Common myeloid progenitor, CD34-positive (primary cell): ENCODE measurements around the gene AXDND1.
"Not testable (repeated sequence)": the region's sequence is repeated elsewhere in the genome, so short reads cannot be mapped to it uniquely, and the experiment has no call there.

Experiments used
- CTCF ChIA-PET: fragments of 350-600 bp; sonication (Branson Sonifier 250); formaldehyde crosslinking; loops from one replicate; lab custom pipeline; 2021; ENCODE audit warnings: antibody characterized with exemption; lab: Charles Lee
- POLR2A ChIA-PET: fragments of 350-600 bp; sonication (Branson Sonifier 250); formaldehyde crosslinking; loops from one replicate; lab custom pipeline; 2021; ENCODE audit warnings: antibody characterized with exemption; lab: Charles Lee
- DNase-seq, 3 donors: peaks; one replicate each; pipeline versions ENCODE4 v3.0.0 to v3.0.0-alpha.2; 2013
- H3K27ac ChIP-seq, 2 experiments: 1 replicate in 1 of 2; 2 replicates in 1 of 2; pipeline ENCODE4 v1.7.0; 2013; ENCODE audit warnings: inconsistent platforms in 2 of 2, low read length in 2 of 2, mild to moderate bottlenecking in 2 of 2, low read depth in 1 of 2, moderate library complexity in 1 of 2; ENCODE audit not compliant: severe bottlenecking in 2 of 2, insufficient read depth in 1 of 2, poor library complexity in 1 of 2
- H3K27me3 ChIP-seq, 5 experiments: replicated peaks in 2 of 5; 1 replicate in 3 of 5; 2 replicates in 2 of 5; pipeline versions ENCODE4 v1.6.1 to v1.7.0; 2013; ENCODE audit warnings: low read length in 4 of 5, mild to moderate bottlenecking in 2 of 5, moderate library complexity in 2 of 5, inconsistent platforms in 1 of 5; ENCODE audit not compliant: insufficient read depth in 5 of 5, control insufficient read depth in 4 of 5
- H3K36me3 ChIP-seq, 4 experiments: 1 replicate in 2 of 4; 2 replicates in 2 of 4; pipeline versions ENCODE4 v1.6.1 to v1.7.0; 2013; ENCODE audit warnings: low read length in 3 of 4, control low read depth in 1 of 4, mild to moderate bottlenecking in 1 of 4; ENCODE audit not compliant: control insufficient read depth in 4 of 4, insufficient read depth in 4 of 4
- H3K4me1 ChIP-seq, 4 experiments: 1 replicate in 3 of 4; 2 replicates in 1 of 4; pipeline versions ENCODE4 v1.6.1 to v1.7.1; 2013; ENCODE audit warnings: low read length in 3 of 4, mild to moderate bottlenecking in 3 of 4, control low read depth in 1 of 4, inconsistent platforms in 1 of 4, moderate library complexity in 1 of 4; ENCODE audit not compliant: control insufficient read depth in 4 of 4, insufficient read depth in 4 of 4; ENCODE audit errors: control extremely low read depth in 1 of 4
- H3K4me3 ChIP-seq, 7 experiments: 1 replicate in 4 of 7; 2 replicates in 3 of 7; pipeline versions ENCODE4 v1.5.1 to v1.7.0; 2013; ENCODE audit warnings: mild to moderate bottlenecking in 7 of 7, low read length in 6 of 7, moderate library complexity in 6 of 7, inconsistent platforms in 2 of 7, low read depth in 2 of 7, control low read depth in 1 of 7; ENCODE audit not compliant: insufficient read depth in 4 of 7, control insufficient read depth in 1 of 7; ENCODE audit errors: extremely low read depth in 1 of 7
- H3K9me3 ChIP-seq, 5 experiments: 1 replicate in 4 of 5; 2 replicates in 1 of 5; pipeline versions ENCODE4 v1.6.1 to v1.7.1; 2013; ENCODE audit warnings: low read length in 4 of 5, mild to moderate bottlenecking in 2 of 5, inconsistent platforms in 1 of 5, low read depth in 1 of 5, moderate library complexity in 1 of 5; ENCODE audit not compliant: control insufficient read depth in 4 of 5, insufficient read depth in 2 of 5; ENCODE audit errors: control extremely low read depth in 1 of 5
- WGBS: methylation state at CpG from one replicate; pipeline ENCODE4 v1.1.5; 2013; ENCODE audit not compliant: insufficient coverage; 5-methylcytosine and 5-hydroxymethylcytosine counted together

AXDND1 gene

DNA sequence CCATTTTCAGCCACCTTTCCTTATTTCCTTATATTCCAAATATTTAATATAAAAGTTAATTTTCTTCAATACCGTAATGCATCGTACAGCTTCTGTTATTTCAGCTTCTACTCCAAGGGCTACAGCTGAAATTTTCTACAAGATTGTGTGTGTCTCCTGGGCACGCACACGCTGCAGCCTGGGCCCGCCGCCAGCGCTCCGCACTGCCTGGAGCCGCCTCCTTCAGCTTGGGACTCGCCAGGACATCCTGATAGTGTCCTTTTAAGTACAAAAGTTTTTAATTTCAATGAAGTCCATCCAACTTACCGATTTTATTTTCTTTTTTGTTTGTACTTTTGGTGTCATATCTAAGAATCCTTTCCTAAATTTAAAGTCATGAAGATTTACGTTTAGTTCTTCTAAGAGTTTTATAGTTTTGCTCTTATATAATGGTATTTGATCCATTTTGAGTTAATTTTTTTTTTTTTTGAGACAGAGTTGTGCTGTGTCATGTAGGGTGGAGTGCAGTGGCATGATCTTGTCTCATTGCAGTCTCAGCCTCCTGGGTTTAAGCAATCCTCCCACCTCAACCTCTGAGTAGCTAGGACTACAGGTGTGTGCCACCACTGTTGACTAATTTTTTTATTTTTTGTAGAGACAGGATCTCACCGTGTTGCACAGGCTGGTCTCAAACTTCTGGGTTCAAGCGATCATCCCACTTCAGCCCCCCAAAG is 82.8 kb downstream of the AXDND1 start:
- ChIA-PET POLR2A (no interaction called here), CTCF (no interaction called here)
- no peaks in the 10 kb centered on the region for H3K4me1 ChIP-seq
- no peaks in the 10 kb centered on the region for H3K27me3 ChIP-seq
- H3K27ac ChIP-seq = no peak overlapping the region
- H3K9me3 ChIP-seq = peaks cover 0 to 2% (median 0%) of the 10 kb centered on the region in 5 experiments
- DNase-seq = no peak
- 97% methylated on average over 11 of the region's 14 CpGs for WGBS
- no peaks in the 10 kb centered on the region for H3K36me3 ChIP-seq
- H3K4me3 ChIP-seq = no peak overlapping the region

DNA sequence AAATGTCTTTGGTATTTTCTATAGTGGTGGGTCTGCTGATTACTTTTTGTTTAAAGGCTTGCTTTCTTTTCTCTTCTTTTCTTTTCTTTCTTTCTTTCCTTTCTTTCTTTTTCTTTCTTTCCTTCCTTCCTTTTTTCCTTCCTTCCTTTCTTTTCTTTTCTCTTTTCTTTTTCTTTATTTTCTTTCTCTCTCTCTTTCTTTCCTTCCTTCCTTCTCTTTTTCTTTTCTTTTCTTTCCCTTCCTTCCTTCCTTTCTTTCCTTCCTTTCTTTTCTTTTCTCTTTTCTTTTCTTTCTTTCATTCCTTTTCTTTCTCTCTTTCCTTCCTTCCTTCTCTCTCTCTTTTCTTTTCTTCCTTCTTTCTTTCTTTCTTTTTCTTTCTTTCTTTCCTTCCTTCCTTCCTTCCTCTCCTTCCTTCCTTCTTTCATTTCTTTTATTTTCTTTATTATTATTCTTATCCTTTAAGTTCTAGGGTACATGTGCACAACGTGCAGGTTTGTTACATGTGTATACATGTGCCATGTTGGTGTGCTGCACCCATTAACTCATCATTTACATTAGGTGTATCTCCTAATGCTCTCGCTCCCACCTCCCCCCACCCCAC is 93.9 kb downstream of the AXDND1 start:
- POLR2A ChIA-PET, H3K4me1 ChIP-seq, CTCF ChIA-PET, DNase-seq, H3K27ac ChIP-seq, H3K36me3 ChIP-seq, H3K4me3 ChIP-seq, H3K9me3 ChIP-seq, H3K27me3 ChIP-seq: not testable (repeated sequence)
- WGBS = no CpG with 5 or more reads among the region's 2 CpGs

DNA sequence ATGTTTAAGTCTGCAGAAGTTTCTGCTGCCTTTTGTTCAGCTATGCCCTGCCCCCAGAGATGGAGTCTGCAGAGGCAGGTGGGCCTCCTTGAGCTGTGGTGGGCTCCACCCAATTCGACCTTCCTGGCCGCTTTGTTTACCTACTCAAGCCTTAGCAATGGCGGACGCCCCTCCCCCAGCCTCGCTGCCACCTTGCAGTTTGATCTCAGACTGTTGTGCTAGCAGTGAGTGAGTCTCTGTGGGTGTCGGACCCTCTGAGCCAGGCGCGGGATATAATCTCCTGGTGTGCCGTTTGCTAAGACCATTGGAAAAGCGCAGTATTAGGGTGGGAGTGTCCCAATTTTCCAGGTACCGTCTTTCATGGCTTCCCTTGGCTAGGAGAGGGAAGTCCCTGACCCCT is 99.9 kb downstream of the AXDND1 start:
- CTCF ChIA-PET, H3K4me1 ChIP-seq, POLR2A ChIA-PET, H3K36me3 ChIP-seq, H3K9me3 ChIP-seq, H3K27me3 ChIP-seq, H3K27ac ChIP-seq, DNase-seq, H3K4me3 ChIP-seq: not testable (repeated sequence)
- 93% methylated on average over 9 of the region's 11 CpGs for WGBS

DNA sequence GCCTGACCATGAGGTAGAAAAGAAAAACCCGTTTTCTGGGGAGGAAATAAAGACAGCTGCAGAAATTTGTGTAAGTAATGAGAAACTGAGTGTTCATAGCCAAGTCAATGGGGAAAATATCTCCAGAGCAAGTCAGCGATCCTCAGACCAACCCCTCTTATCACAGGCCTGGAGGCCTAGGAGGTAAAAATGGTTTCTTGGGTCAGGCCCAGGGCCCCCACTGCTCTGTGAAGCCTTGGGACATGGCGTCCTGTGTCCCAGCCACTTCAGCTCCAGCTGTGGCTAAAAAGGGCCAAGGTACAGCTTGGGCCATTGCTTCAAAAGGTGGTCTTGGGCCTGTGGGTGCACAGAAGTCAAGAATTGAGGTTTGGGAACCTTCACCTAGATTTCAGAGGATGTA is 108.9 kb downstream of the AXDND1 start:
- H3K27ac ChIP-seq = no peak overlapping the region
- POLR2A ChIA-PET = no interaction called here
- no peaks in the 10 kb centered on the region for H3K27me3 ChIP-seq
- H3K4me3 ChIP-seq = no peak overlapping the region
- WGBS = 93% methylated on average over 2 of the region's 3 CpGs
- CTCF ChIA-PET = no interaction called here
- no peak for DNase-seq
- peaks cover 3 to 25% (median 11%) of the 10 kb centered on the region in 5 experiments for H3K9me3 ChIP-seq
- H3K36me3 ChIP-seq = no peaks in the 10 kb centered on the region
- H3K4me1 ChIP-seq = no peaks in the 10 kb centered on the region

DNA sequence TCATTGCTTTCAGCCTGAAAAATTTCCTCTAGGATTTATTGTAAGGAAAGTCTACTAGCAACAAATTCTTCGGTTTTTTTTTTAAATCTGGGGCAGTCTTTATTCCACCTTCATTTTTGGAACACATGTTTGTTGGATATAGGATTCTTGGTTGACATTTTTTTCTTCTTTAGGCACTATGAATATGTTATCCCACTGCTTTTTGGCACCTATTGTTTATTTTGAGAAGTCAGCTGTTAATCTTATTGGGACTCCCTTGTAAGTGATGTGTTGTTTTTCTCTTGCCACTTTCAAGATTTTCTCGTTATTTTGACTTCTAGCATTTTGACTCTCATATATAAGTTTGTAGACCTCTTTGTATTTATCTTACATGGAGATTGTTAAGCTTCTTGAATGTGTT is 110.7 kb downstream of the AXDND1 start:
- Histone ChIP-seq H3K27ac (no peak overlapping the region), H3K4me3 (no peak overlapping the region), H3K4me1 (no peaks in the 10 kb centered on the region), H3K27me3 (no peaks in the 10 kb centered on the region), H3K36me3 (no peaks in the 10 kb centered on the region), H3K9me3 (peaks cover 3 to 25% (median 11%) of the 10 kb centered on the region in 5 experiments)
- no CpG with 5 or more reads among the region's 2 CpGs for WGBS
- ChIA-PET CTCF (no interaction called here), POLR2A (no interaction called here)
- peak in 2 of 3 donors; percentile 3 to 5 for DNase-seq

DNA sequence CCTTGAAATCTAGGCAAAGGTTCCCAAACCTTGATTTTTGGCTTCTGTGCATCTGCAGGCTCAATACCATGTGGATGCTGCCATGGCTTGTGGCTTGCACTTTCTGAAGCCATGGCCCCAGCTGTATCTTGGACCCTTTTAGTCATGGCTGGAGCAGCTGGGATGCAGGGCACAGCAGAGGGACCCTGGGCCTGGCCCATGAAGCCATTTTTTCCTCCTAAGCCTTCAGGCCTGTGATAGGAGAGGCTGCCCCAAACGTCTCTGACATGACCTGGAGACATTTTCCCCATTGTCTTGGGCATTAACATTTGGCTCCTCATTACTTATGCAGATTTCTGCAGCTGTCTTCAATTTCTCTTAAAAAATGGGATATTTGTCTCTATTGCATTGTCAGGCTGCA is 112.6 kb downstream of the AXDND1 start:
- POLR2A ChIA-PET = no interaction called here

DNA sequence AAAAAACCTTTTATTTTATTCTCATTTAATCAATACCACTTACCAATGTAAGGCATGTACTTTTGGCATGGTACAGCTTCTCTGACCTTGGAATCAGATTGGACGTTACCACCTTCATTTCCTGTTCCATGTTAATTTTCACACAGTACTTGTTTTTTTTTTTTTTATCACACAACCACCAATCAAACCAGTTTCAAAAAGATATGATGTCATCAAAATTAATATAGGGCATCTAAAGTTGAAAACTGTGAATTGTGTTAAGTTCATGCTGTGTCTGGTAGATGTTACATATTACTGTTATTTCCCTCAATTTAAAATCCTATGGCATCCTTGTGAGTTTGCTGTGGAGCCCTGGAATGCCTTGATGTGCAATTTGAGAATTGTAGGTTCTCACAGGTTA is 124.8 kb downstream of the AXDND1 start:
- POLR2A ChIA-PET = interaction anchor here (0.6 kb wide), 1 partner anchor 837 kb away, joined by 4 read pairs; no protein-coding TSS in a partner anchor
- WGBS = no CpG with 5 or more reads among the region's 1 CpG

More for the DNA sequence above, 112.6 kb downstream of the AXDND1 start:
- no peaks in the 10 kb centered on the region for H3K36me3 ChIP-seq
- 36% methylated on average over 1 of the region's 1 CpG for WGBS
- no peak overlapping the region for H3K4me3 ChIP-seq
- H3K27me3 ChIP-seq = no peaks in the 10 kb centered on the region
- no peaks in the 10 kb centered on the region for H3K4me1 ChIP-seq
- DNase-seq = no peak
- peaks cover 3 to 25% (median 11%) of the 10 kb centered on the region in 5 experiments for H3K9me3 ChIP-seq
- CTCF ChIA-PET = no interaction called here
- no peak overlapping the region for H3K27ac ChIP-seq

More for the DNA sequence above, 124.8 kb downstream of the AXDND1 start:
- H3K27me3 ChIP-seq = no peaks in the 10 kb centered on the region
- H3K27ac ChIP-seq = no peak overlapping the region
- H3K4me3 ChIP-seq = no peak overlapping the region
- DNase-seq = no peak
- H3K9me3 ChIP-seq = peaks cover 0 to 4% (median 0%) of the 10 kb centered on the region in 5 experiments
- H3K4me1 ChIP-seq = no peaks in the 10 kb centered on the region
- no peaks in the 10 kb centered on the region for H3K36me3 ChIP-seq
- CTCF ChIA-PET = no interaction called here
